ENCODE measurements around the gene ROS1. TPM values are rescaled to one million over a fixed set of nuclear protein-coding genes. Genes with fewer than 3 reads are reported as not detected.

Gene ROS1
- total RNA-seq, 1 donor from 2014 or later: not detected

GRCh38 chr6:117338567-117338966 is 87.2 kb downstream of the ROS1 start:
- H3K4me1 ChIP-seq: no peaks in the 10 kb centered on the region
- H3K27ac ChIP-seq: no peak overlapping the region
- H3K27me3 ChIP-seq: no peaks in the 10 kb centered on the region
- H3K9me3 ChIP-seq: no peaks in the 10 kb centered on the region
- TF ChIP-seq CTCF (IDR thresholded peaks at IDR 0.05): no peak
- no peak overlapping the region for H3K4me3 ChIP-seq
- DNase-seq (ENCODE audit: low spot score in 2 of 2): no peak
- intact Hi-C loops (cut with DNase I): no loop called here
- no peaks in the 10 kb centered on the region for H3K36me3 ChIP-seq

- H3K27me3 ChIP-seq: no peaks in the 10 kb centered on the region
- H3K4me3 ChIP-seq: no peak overlapping the region
- no peaks in the 10 kb centered on the region for H3K4me1 ChIP-seq
- intact Hi-C loops (cut with DNase I): no loop called here
- H3K27ac ChIP-seq: no peak overlapping the region
- H3K36me3 ChIP-seq: no peaks in the 10 kb centered on the region
- no peaks in the 10 kb centered on the region for H3K9me3 ChIP-seq
- no peak for TF ChIP-seq CTCF (IDR thresholded peaks at IDR 0.05)
- no peak for DNase-seq (ENCODE audit: low spot score in 2 of 2)
These were observed 95.8 kb downstream of the ROS1 start for GRCh38 chr6:117329926-117330325.

- no peaks in the 10 kb centered on the region for H3K36me3 ChIP-seq
- H3K27me3 ChIP-seq: no peaks in the 10 kb centered on the region
- TF ChIP-seq CTCF (IDR thresholded peaks at IDR 0.05): no peak
- intact Hi-C loops (cut with DNase I): no loop called here
- H3K4me1 ChIP-seq: no peaks in the 10 kb centered on the region
- H3K27ac ChIP-seq: no peak overlapping the region
- H3K4me3 ChIP-seq: no peak overlapping the region
- no peak for DNase-seq (ENCODE audit: low spot score in 2 of 2)
- no peaks in the 10 kb centered on the region for H3K9me3 ChIP-seq
These were observed 97.2 kb downstream of the ROS1 start for GRCh38 chr6:117328500-117328899.

- Histone ChIP-seq H3K4me3 (no peak overlapping the region), H3K27me3 (no peaks in the 10 kb centered on the region), H3K27ac (no peak overlapping the region), H3K36me3 (no peaks in the 10 kb centered on the region), H3K4me1 (no peaks in the 10 kb centered on the region), H3K9me3 (no peaks in the 10 kb centered on the region)
- no peak for DNase-seq (ENCODE audit: low spot score in 2 of 2)
- intact Hi-C loops (cut with DNase I): no loop called here
- no peak for TF ChIP-seq CTCF (IDR thresholded peaks at IDR 0.05)
These were observed 97.7 kb downstream of the ROS1 start for GRCh38 chr6:117328005-117328389.

- Histone ChIP-seq H3K27me3 (no peaks in the 10 kb centered on the region), H3K4me3 (no peak overlapping the region), H3K27ac (no peak overlapping the region), H3K4me1 (no peaks in the 10 kb centered on the region), H3K36me3 (no peaks in the 10 kb centered on the region), H3K9me3 (no peaks in the 10 kb centered on the region)
- TF ChIP-seq CTCF (IDR thresholded peaks at IDR 0.05): no peak
- DNase-seq (ENCODE audit: low spot score in 2 of 2): no peak
- intact Hi-C loops (cut with DNase I): no loop called here
These were observed 98.4 kb downstream of the ROS1 start for GRCh38 chr6:117327149-117328004.

Measured in ascending aorta (tissue), 2 donors.